Heart left ventricle (tissue), 16 donors: ENCODE results near the gene ZDHHC1. TPM values are rescaled to one million over a fixed set of nuclear protein-coding genes. Genes with fewer than 3 reads are reported as not detected.

Source experiments
- ATAC-seq, 4 donors: fragments of 200-7000 bp; cut with Tn5 transposase; one replicate each; pipeline ENCODE4 v1.9.1; 2020 to 2022; ENCODE audit warnings: moderate library complexity in 4 of 4, mild to moderate bottlenecking in 3 of 4, moderate number of reproducible peaks in 1 of 4
- DNase-seq, 5 donors: peaks; one replicate each; pipeline ENCODE4 v3.0.0-alpha.2; 2020
- H3K27ac ChIP-seq, 12 donors: fragments of 200-600 bp; sonication (generic) in 4 of 12; one replicate each; pipeline versions ENCODE4 v1.5.0 to v1.8.0; 2016 to 2022; ENCODE audit warnings: mild to moderate bottlenecking in 2 of 12
- H3K27me3 ChIP-seq, 9 donors: fragments of 200-600 bp; sonication (generic) in 2 of 9; one replicate each; pipeline versions ENCODE4 v1.5.1 to v1.8.0; 2016 to 2022; ENCODE audit warnings: mild to moderate bottlenecking in 3 of 9
- H3K36me3 ChIP-seq, 9 donors: fragments of 200-600 bp; sonication (generic) in 2 of 9; one replicate each; pipeline versions ENCODE4 v1.5.0 to v1.8.0; 2018 to 2022; ENCODE audit warnings: mild to moderate bottlenecking in 2 of 9
- H3K4me1 ChIP-seq, 12 donors: fragments of 200-600 bp; sonication (generic) in 4 of 12; one replicate each; pipeline versions ENCODE4 v1.5.0 to v1.8.0; 2016 to 2022; ENCODE audit warnings: mild to moderate bottlenecking in 3 of 12
- H3K4me3 ChIP-seq, 12 donors: fragments of 200-600 bp; sonication (generic) in 4 of 12; one replicate each; pipeline versions ENCODE4 v1.5.0 to v1.8.0; 2017 to 2022; ENCODE audit warnings: mild to moderate bottlenecking in 9 of 12, moderate library complexity in 4 of 12
- H3K9me3 ChIP-seq, 12 donors: fragments of 200-600 bp; sonication (generic) in 4 of 12; one replicate each; pipeline versions ENCODE4 v1.5.0 to v1.8.0; 2016 to 2022; ENCODE audit warnings: mild to moderate bottlenecking in 1 of 12
- POLR2A ChIP-seq, 2 donors: fragments of 450-650 bp; IDR thresholded peaks; one replicate each; pipeline ENCODE4 v1.6.1; 2017; ENCODE audit warnings: antibody characterized with exemption in 2 of 2, mild to moderate bottlenecking in 2 of 2, moderate library complexity in 2 of 2
- WGBS, 4 donors: extraction: QIAGEN DNeasy Blood & Tissue Kit in 2 of 4; methylation state at CpG; one replicate each; pipeline versions ENCODE4 v1.1.5 to v1.1.7; 2013 to 2018; 5-methylcytosine and 5-hydroxymethylcytosine counted together
- intact Hi-C, 10 donors: fragments of 100-400 bp; cut with DNase I; formaldehyde crosslinking; loops; one replicate each; pipeline versions ENCODE4 v1.11.1 to v1.14.2; 2022
- polyA plus RNA-seq, 2 donors: library from polyadenylated mRNA; stranded (reverse); fragments of 200-250 nt; gene quantifications; one replicate each; pipeline ENCODE4 v1.2.3, GENCODE V29; 2013
- total RNA-seq, 9 donors: library from RNA; depleted of rRNA in 2 of 9; stranded (reverse); fragments of >200 nt in 2 of 9; fragmentation: NEBNext Ultra II Directional in 3 of 9; extraction: Animal tissue kit (Norgen Biotek cat#: 25700) in 3 of 9; gene quantifications; one replicate each; pipeline versions ENCODE4 v1.1.0 to v1.2.4, GENCODE V29; 2016 to 2023
- TF ChIP-seq, protein P1 (sequence below), 12 donors: fragments of 200-600 bp; sonication (generic) in 4 of 12; IDR thresholded peaks; one replicate each; pipeline versions ENCODE4 v1.5.0 to v1.8.0; 2018 to 2022; ENCODE audit warnings: antibody characterized with exemption in 12 of 12, mild to moderate bottlenecking in 5 of 12
- donor health status: ischemic (EF 13 %, LVEDD 7.1; RV severe dilation, severe dysfunction).
- donor health status: healthy with polysubstance abuse.
- donor health status: DM: no; HTN: yes; CAD: no.
- donor health status: DM: no; HTN: no; CAD: no.
- donor health status: ischemic (EF 25% LVEDD 6.9; RV normal size, moderate dysfunction).
- donor health status: ischemic (EF 25% LVEDD 5.7; RV mildly dilated, moderate dysfunction).
- donor health status: healthy.
- donor health status: DM: yes; HTN: yes; CAD: no.
- donor health status: ischemic (EF 35%, LVEDD 5.7; RV mildly dilated, moderate dysfunction).
- donor health status: nonischemic (EF 11% LVEDD 7.7; RV severe dilation, severe dysfunction).
- donor health status: DM: yes; HTN: yes; CAD: no.
- donor health status: PGD.
- donor health status: ischemic (EF 29% LVEDD 5.4; RV normal size, mild dysfunction).
- donor health status: nonischemic (EF 23%, LVEDD 6.1; RV moderate dilation, normal function).

Gene ZDHHC1
- total and polyA plus RNA-seq, 11 donors, result 2.7 to 11.6 (median 5.1) TPM

- peak in 1 of 4 donors; percentile 62 for ATAC-seq
- Histone ChIP-seq H3K27ac (peak overlapping the region in 1 of 12 donors; percentile 2), H3K36me3 (no peaks in the 10 kb centered on the region)
Measured at GRCh38 chr16:67346341-67346740, 69.9 kb downstream of the ZDHHC1 start.

GRCh38 chr16:67345401-67345800, 70.9 kb downstream of the ZDHHC1 start:
- Histone ChIP-seq H3K4me1 (peaks cover 0 to 12% (median 0%) of the 10 kb centered on the region in 12 donors), H3K27me3 (no peaks in the 10 kb centered on the region), H3K36me3 (no peaks in the 10 kb centered on the region), H3K9me3 (no peaks in the 10 kb centered on the region), H3K4me3 (no peak overlapping the region), H3K27ac (no peak overlapping the region)
- ATAC-seq (peak in 1 of 4 donors; percentile 39), DNase-seq (no peak)
- intact Hi-C loops, result loop anchor here in 1 of 10 donors (10.0 kb wide), 1 partner anchor 49 kb away; the partner anchor contains the start of gene TPPP3
- TF ChIP-seq POLR2A (IDR thresholded peaks at IDR 0.05), result no peak
- TF ChIP-seq, protein P1, sequence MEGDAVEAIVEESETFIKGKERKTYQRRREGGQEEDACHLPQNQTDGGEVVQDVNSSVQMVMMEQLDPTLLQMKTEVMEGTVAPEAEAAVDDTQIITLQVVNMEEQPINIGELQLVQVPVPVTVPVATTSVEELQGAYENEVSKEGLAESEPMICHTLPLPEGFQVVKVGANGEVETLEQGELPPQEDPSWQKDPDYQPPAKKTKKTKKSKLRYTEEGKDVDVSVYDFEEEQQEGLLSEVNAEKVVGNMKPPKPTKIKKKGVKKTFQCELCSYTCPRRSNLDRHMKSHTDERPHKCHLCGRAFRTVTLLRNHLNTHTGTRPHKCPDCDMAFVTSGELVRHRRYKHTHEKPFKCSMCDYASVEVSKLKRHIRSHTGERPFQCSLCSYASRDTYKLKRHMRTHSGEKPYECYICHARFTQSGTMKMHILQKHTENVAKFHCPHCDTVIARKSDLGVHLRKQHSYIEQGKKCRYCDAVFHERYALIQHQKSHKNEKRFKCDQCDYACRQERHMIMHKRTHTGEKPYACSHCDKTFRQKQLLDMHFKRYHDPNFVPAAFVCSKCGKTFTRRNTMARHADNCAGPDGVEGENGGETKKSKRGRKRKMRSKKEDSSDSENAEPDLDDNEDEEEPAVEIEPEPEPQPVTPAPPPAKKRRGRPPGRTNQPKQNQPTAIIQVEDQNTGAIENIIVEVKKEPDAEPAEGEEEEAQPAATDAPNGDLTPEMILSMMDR (IDR thresholded peaks at IDR 0.05), result no peak
- WGBS, 4 donors, result 39 to 60% (median 49%) methylated on average over 1 of the region's 1 CpG

More at GRCh38 chr16:67346341-67346740, 69.9 kb downstream of the ZDHHC1 start:
- 67 to 71% (median 69%) methylated on average over 3 of the region's 3 CpGs for WGBS, 4 donors
- Histone ChIP-seq H3K4me1 (peaks cover 0 to 12% (median 0%) of the 10 kb centered on the region in 12 donors), H3K27me3 (no peaks in the 10 kb centered on the region), H3K4me3 (no peak overlapping the region), H3K9me3 (no peaks in the 10 kb centered on the region)
- DNase-seq, result no peak
- TF ChIP-seq, protein P1 (IDR thresholded peaks at IDR 0.05), result no peak
- intact Hi-C loops, result loop anchor here in 1 of 10 donors (10.0 kb wide), 1 partner anchor 48 kb away; the partner anchor contains the start of gene TPPP3

Other genes starting within 250 kb of the ZDHHC1 start
- gene NOL3, start 245.9 kb downstream of the ZDHHC1 start, total RNA-seq, result 100 to 1,000 TPM in 1 of 9 donors, 10 to 100 TPM in 8; 64.9 to 119 (median 77.4) TPM
- gene NOL3, start 245.9 kb downstream of the ZDHHC1 start, polyA plus RNA-seq, result 100 to 1,000 TPM; 112 to 121 TPM
- gene MATCAP1, start 232.5 kb downstream of the ZDHHC1 start, total RNA-seq, result 10 to 100 TPM in 5 of 9 donors, 1 to 10 TPM in 4; 4.1 to 21.6 (median 11.1) TPM
- 10 to 100 TPM; 10.2 to 15.5 TPM for gene MATCAP1, start 232.5 kb downstream of the ZDHHC1 start, polyA plus RNA-seq
- gene EXOC3L1, start 226.3 kb downstream of the ZDHHC1 start, total RNA-seq, result 1 to 10 TPM; 1.9 to 9.1 (median 2.8) TPM
- gene EXOC3L1, start 226.3 kb downstream of the ZDHHC1 start, polyA plus RNA-seq, result 1 to 10 TPM; 3.4 to 7.0 TPM
- gene E2F4, start 224.3 kb downstream of the ZDHHC1 start, total RNA-seq, result 10 to 100 TPM; 25.2 to 71.3 (median 33.7) TPM
- 10 to 100 TPM; 29.3 to 41.4 TPM for gene E2F4, start 224.3 kb downstream of the ZDHHC1 start, polyA plus RNA-seq
- 1 to 10 TPM in 1 of 9 donors, under 1 TPM in 8; 0.32 to 1.8 (median 0.65) TPM for gene ELMO3, start 217.3 kb downstream of the ZDHHC1 start, total RNA-seq
- under 1 TPM; 0.68 to 0.91 TPM for gene ELMO3, start 217.3 kb downstream of the ZDHHC1 start, polyA plus RNA-seq
- gene TMEM208, start 189.3 kb downstream of the ZDHHC1 start, total RNA-seq, result 10 to 100 TPM in 6 of 9 donors, 1 to 10 TPM in 3; 6.2 to 21.8 (median 11.9) TPM
- 10 to 100 TPM; 49.5 to 79.7 TPM for gene TMEM208, start 189.3 kb downstream of the ZDHHC1 start, polyA plus RNA-seq
- 10 to 100 TPM in 8 of 9 donors, 1 to 10 TPM in 1; 9.6 to 30.3 (median 18.0) TPM for gene FHOD1, start 169.0 kb downstream of the ZDHHC1 start, total RNA-seq
- gene FHOD1, start 169.0 kb downstream of the ZDHHC1 start, polyA plus RNA-seq, result 10 to 100 TPM; 13.1 to 26.6 TPM
- 1 to 10 TPM in 6 of 9 donors, under 1 TPM in 3; 0.16 to 2.0 (median 1.3) TPM for gene SLC9A5, start 167.5 kb downstream of the ZDHHC1 start, total RNA-seq
- 1 to 10 TPM in 1 of 2 donors, under 1 TPM in 1; 0.29 to 1.0 TPM for gene SLC9A5, start 167.5 kb downstream of the ZDHHC1 start, polyA plus RNA-seq
- gene PLEKHG4, start 136.9 kb downstream of the ZDHHC1 start, total RNA-seq, result 1 to 10 TPM in 4 of 9 donors, under 1 TPM in 5; 0.44 to 4.0 (median 0.94) TPM
- gene PLEKHG4, start 136.9 kb downstream of the ZDHHC1 start, polyA plus RNA-seq, result 1 to 10 TPM; 1.2 to 1.4 TPM
- gene KCTD19, start 89.7 kb downstream of the ZDHHC1 start, total RNA-seq, result under 1 TPM in 1 of 9 donors, not detected in 8; 0.29 TPM
- gene KCTD19, start 89.7 kb downstream of the ZDHHC1 start, polyA plus RNA-seq, result under 1 TPM in 1 of 2 donors, not detected in 1; 0.19 TPM
- gene LRRC36, start 89.7 kb downstream of the ZDHHC1 start, total RNA-seq, result under 1 TPM in 1 of 9 donors, not detected in 8; 0.27 TPM
- under 1 TPM; 0.15 to 0.42 TPM for gene LRRC36, start 89.7 kb downstream of the ZDHHC1 start, polyA plus RNA-seq
- gene TPPP3, start 23.0 kb downstream of the ZDHHC1 start, total RNA-seq, result 10 to 100 TPM in 5 of 9 donors, 1 to 10 TPM in 4; 7.0 to 17.0 (median 10.2) TPM
- gene TPPP3, start 23.0 kb downstream of the ZDHHC1 start, polyA plus RNA-seq, result 10 to 100 TPM; 13.4 to 20.1 TPM
- under 1 TPM in 8 of 9 donors, not detected in 1; 0.32 to 1.00 (median 0.59) TPM for gene HSD11B2, start 14.6 kb upstream of the ZDHHC1 start, total RNA-seq
- gene HSD11B2, start 14.6 kb upstream of the ZDHHC1 start, polyA plus RNA-seq, result under 1 TPM; 0.15 to 0.26 TPM
- 100 to 1,000 TPM in 3 of 9 donors, 10 to 100 TPM in 6; 52.7 to 141 (median 68.5) TPM for gene ATP6V0D1, start 64.7 kb upstream of the ZDHHC1 start, total RNA-seq
- gene ATP6V0D1, start 64.7 kb upstream of the ZDHHC1 start, polyA plus RNA-seq, result 100 to 1,000 TPM in 1 of 2 donors, 10 to 100 TPM in 1; 18.6 to 104 TPM
- gene AGRP, start 67.1 kb upstream of the ZDHHC1 start, total RNA-seq, result not detected
- gene AGRP, start 67.1 kb upstream of the ZDHHC1 start, polyA plus RNA-seq, result not detected
- gene RIPOR1, start 112.4 kb upstream of the ZDHHC1 start, total RNA-seq, result 100 to 1,000 TPM in 1 of 9 donors, 10 to 100 TPM in 8; 51.1 to 156 (median 69.4) TPM
- 10 to 100 TPM; 40.7 to 45.5 TPM for gene RIPOR1, start 112.4 kb upstream of the ZDHHC1 start, polyA plus RNA-seq
- gene CTCF, start 146.0 kb upstream of the ZDHHC1 start, total RNA-seq, result 10 to 100 TPM; 19.0 to 35.8 (median 25.4) TPM
- 10 to 100 TPM; 13.9 to 18.6 TPM for gene CTCF, start 146.0 kb upstream of the ZDHHC1 start, polyA plus RNA-seq
- gene CARMIL2, start 228.7 kb upstream of the ZDHHC1 start, total RNA-seq, result 1 to 10 TPM in 3 of 9 donors, under 1 TPM in 4, not detected in 2; 0.27 to 1.7 (median 0.60) TPM
- under 1 TPM; 0.21 to 0.30 TPM for gene CARMIL2, start 228.7 kb upstream of the ZDHHC1 start, polyA plus RNA-seq
- gene ACD, start 243.8 kb upstream of the ZDHHC1 start, total RNA-seq, result 10 to 100 TPM in 4 of 9 donors, 1 to 10 TPM in 5; 6.2 to 19.9 (median 9.5) TPM
- 10 to 100 TPM in 1 of 2 donors, 1 to 10 TPM in 1; 7.8 to 15.6 TPM for gene ACD, start 243.8 kb upstream of the ZDHHC1 start, polyA plus RNA-seq
- 1 to 10 TPM; 1.7 to 5.6 (median 2.9) TPM for gene PARD6A, start 244.5 kb upstream of the ZDHHC1 start, total RNA-seq
- gene PARD6A, start 244.5 kb upstream of the ZDHHC1 start, polyA plus RNA-seq, result 1 to 10 TPM; 2.7 to 7.0 TPM